Endothelial cell of umbilical vein (primary cell): ENCODE measurements around the gene MGME1. TPM values are rescaled to one million over a fixed set of nuclear protein-coding genes. Genes with fewer than 3 reads are reported as not detected.

Source experiments
- BruUV-seq: library from RNA; stranded (reverse); fragments of 400-500 nt; replicated peaks from 2 replicates; lab custom pipeline; 2021; lab: Mats Ljungman, UMichigan
- CTCF ChIA-PET: fragments of 300-600, 350-600 bp; sonication (Branson Sonifier 250); formaldehyde crosslinking; loops from one replicate; lab custom pipeline; 2021; ENCODE audit warnings: antibody characterized with exemption, inconsistent platforms; lab: Charles Lee
- POLR2A ChIA-PET: fragments of 300-600, 350-600 bp; sonication (Branson Sonifier 250); formaldehyde crosslinking; loops from one replicate; lab custom pipeline; 2021; ENCODE audit warnings: antibody characterized with exemption, inconsistent platforms; lab: Charles Lee
- DNase-seq: peaks from one replicate; pipeline ENCODE4 v3.0.0-alpha.2; 2011; ENCODE audit warnings: low read depth, low spot score
- FAIRE-seq: peaks from 2 replicates; lab custom pipeline; 2011; peaks lifted over from hg19 to GRCh38; lab: Jason Lieb, UNC
- H2AFZ ChIP-seq: 2 replicates; pipeline ENCODE4 v1.6.0; 2012; ENCODE audit warnings: low read depth, low read length, control low read depth, inconsistent platforms
- H3K27ac ChIP-seq: 2 replicates; pipeline ENCODE4 v1.5.1; 2011; ENCODE audit warnings: low read depth, mild to moderate bottlenecking, control low read depth, low read length, moderate library complexity; ENCODE audit not compliant: insufficient read depth
- H3K27me3 ChIP-seq, 2 experiments: 2 replicates each; pipeline versions ENCODE4 v1.6.0 to v1.6.1; 2011; ENCODE audit warnings: low read length in 2 of 2, mixed read lengths in 1 of 2; ENCODE audit not compliant: control insufficient read depth in 2 of 2, insufficient read depth in 2 of 2
- H3K36me3 ChIP-seq, 2 experiments: 2 replicates in 1 of 2; 3 replicates in 1 of 2; pipeline ENCODE4 v1.5.1; 2011; ENCODE audit warnings: low read length in 2 of 2, mild to moderate bottlenecking in 1 of 2, moderate library complexity in 1 of 2; ENCODE audit not compliant: control insufficient read depth in 2 of 2, insufficient read depth in 2 of 2; ENCODE audit errors: extremely low read depth in 1 of 2
- H3K4me1 ChIP-seq: 3 replicates; pipeline ENCODE4 v1.5.1; 2011; ENCODE audit warnings: mild to moderate bottlenecking, low read length; ENCODE audit not compliant: control insufficient read depth, insufficient read depth; ENCODE audit errors: extremely low read depth
- H3K4me2 ChIP-seq: 2 replicates; pipeline ENCODE4 v1.6.1; 2011; ENCODE audit warnings: low read length, control low read depth, mixed read lengths; ENCODE audit not compliant: insufficient read depth
- H3K4me3 ChIP-seq, 3 experiments: fragments of 200-600 bp in 1 of 3; sonication (generic), shearing (Covaris generic) in 1 of 3; replicated peaks in 1 of 3; 2 replicates each; pipeline ENCODE4 v1.5.1; 2011 to 2016; ENCODE audit warnings: control low read depth in 3 of 3, low read length in 3 of 3, mild to moderate bottlenecking in 2 of 3, inconsistent platforms in 1 of 3, low read depth in 1 of 3, moderate library complexity in 1 of 3; ENCODE audit not compliant: insufficient read depth in 1 of 3
- H3K79me2 ChIP-seq: 2 replicates; pipeline ENCODE4 v1.6.0; 2012; ENCODE audit warnings: low read length, inconsistent platforms; ENCODE audit not compliant: control insufficient read depth, insufficient read depth
- H3K9ac ChIP-seq: replicated peaks from 2 replicates; pipeline ENCODE3; 2011; ENCODE audit warnings: low read length, control low read depth; ENCODE audit not compliant: insufficient read depth; ENCODE audit errors: extremely low read depth
- H3K9me1 ChIP-seq: replicated peaks from 3 replicates; pipeline ENCODE4 v1.6.0; 2011; ENCODE audit warnings: mild to moderate bottlenecking, low read length; ENCODE audit not compliant: control insufficient read depth, insufficient read depth; ENCODE audit errors: extremely low read depth
- H3K9me3 ChIP-seq: replicated peaks from 2 replicates; pipeline ENCODE4 v1.5.1; 2012; ENCODE audit warnings: low read length, inconsistent platforms; ENCODE audit not compliant: control insufficient read depth, insufficient read depth
- H4K20me1 ChIP-seq: replicated peaks from 2 replicates; pipeline ENCODE3; 2011; ENCODE audit warnings: mild to moderate bottlenecking, low read length; ENCODE audit not compliant: control insufficient read depth, insufficient read depth; ENCODE audit errors: extremely low read depth
- CTCF ChIP-seq, 2 donors: IDR thresholded peaks; 1 replicate in 1 of 2; 2 replicates in 1 of 2; pipeline ENCODE4 v1.5.1; 2011; ENCODE audit warnings: low read length in 2 of 2, mild to moderate bottlenecking in 2 of 2, moderate library complexity in 2 of 2, control low read depth in 1 of 2, inconsistent platforms in 1 of 2, low read depth in 1 of 2; ENCODE audit not compliant: insufficient read depth in 1 of 2; ENCODE audit errors: extremely low read depth in 1 of 2
- EZH2 ChIP-seq: IDR thresholded peaks from 2 replicates; pipeline ENCODE4 v1.6.1; 2012; ENCODE audit warnings: borderline replicate concordance, low read depth, mild to moderate bottlenecking, moderate library complexity, low read length, inconsistent platforms; ENCODE audit not compliant: severe bottlenecking
- FOS ChIP-seq: IDR thresholded peaks from 2 replicates; pipeline ENCODE4 v1.6.1; 2011; ENCODE audit warnings: mild to moderate bottlenecking, low read length, moderate library complexity, borderline replicate concordance; ENCODE audit not compliant: insufficient read depth
- GATA2 ChIP-seq: IDR thresholded peaks from 2 replicates; pipeline ENCODE4 v1.7.0; 2011; ENCODE audit warnings: low read depth, mild to moderate bottlenecking, moderate library complexity, mixed read lengths, low read length; ENCODE audit not compliant: insufficient read length, insufficient read depth
- JUN ChIP-seq: IDR thresholded peaks from 2 replicates; pipeline ENCODE4 v1.6.1; 2011; ENCODE audit warnings: borderline replicate concordance, low read depth; ENCODE audit not compliant: insufficient read length, insufficient read depth
- MAX ChIP-seq: IDR thresholded peaks from 2 replicates; pipeline ENCODE4 v1.6.1; 2011; ENCODE audit not compliant: insufficient read depth, insufficient read length
- MYC ChIP-seq: IDR thresholded peaks from one replicate; pipeline ENCODE4 v1.6.1; 2011; ENCODE audit warnings: mild to moderate bottlenecking, low read depth, low read length
- POLR2A ChIP-seq: IDR thresholded peaks from 2 replicates; pipeline ENCODE4 v1.6.1; 2012; ENCODE audit warnings: low read depth, mild to moderate bottlenecking, control low read depth, low read length
- POLR2AphosphoS5 ChIP-seq: IDR thresholded peaks from 2 replicates; pipeline ENCODE4 v1.6.1; 2012; ENCODE audit warnings: low read depth, mild to moderate bottlenecking, control low read depth, low read length, moderate library complexity; ENCODE audit not compliant: insufficient read depth
- dilution Hi-C: fragments of 300-500 bp; cut with MboI; formaldehyde crosslinking; loops from one replicate; pipeline ENCODE4 v1.15.0; 2019; ENCODE audit warnings: low sequenced_read_pairs; ENCODE audit not compliant: extremely low pct_ligation_motif_present
- intact Hi-C: fragments of 100-400 bp; cut with micrococcal nuclease; formaldehyde crosslinking; loops from one replicate; pipeline ENCODE4 v1.10.0; 2022
- polyA plus RNA-seq, 4 experiments: library from polyadenylated mRNA; depleted of rRNA in 3 of 4; stranded (reverse) in 3 of 4; unstranded in 1 of 4; fragments of >200 nt; gene quantifications; 2 replicates each; pipeline versions ENCODE4 v1.2.1 to v1.2.3, GENCODE V29; 2011 to 2012; ENCODE audit warnings: missing spikeins in 1 of 4
- total RNA-seq: library from RNA; stranded (reverse); gene quantifications from 2 replicates; pipeline ENCODE4 v1.2.3, GENCODE V29; 2021

MGME1 gene
- total and polyA plus RNA-seq, 2 donors (not counting 3 experiments of a cell fraction or from before 2014, with no cell fraction given): 8.9 to 26.2 TPM

- no peak for FAIRE-seq
- CTCF ChIA-PET: no interaction called here
These were observed 65.2 kb downstream of the MGME1 start for GRCh38 chr20:18034039-18034438.

GRCh38 chr20:18039063-18039462 is 70.2 kb downstream of the MGME1 start:
- no peak overlapping the region for H3K27ac ChIP-seq
- TF ChIP-seq POLR2A (no peak), FOS (no peak), JUN (no peak), CTCF (IDR thresholded peaks at IDR 0.05; ENCODE audit: extremely low read depth in 1 of 2, insufficient read depth in 1 of 2, low read depth in 1 of 2, low read length in 2 of 2) (no peak), POLR2AphosphoS5 (no peak), MYC (no peak), GATA2 (no peak), EZH2 (no peak), MAX (no peak)
- DNase-seq (no peak), FAIRE-seq (no peak)
- H3K4me1 ChIP-seq: no peaks in the 10 kb centered on the region
- no peak overlapping the region for H3K4me3 ChIP-seq
- no peaks in the 10 kb centered on the region for H4K20me1 ChIP-seq
- CTCF ChIA-PET: no interaction called here
- no peaks in the 10 kb centered on the region for H3K79me2 ChIP-seq
- POLR2A ChIA-PET: no interaction called here
- dilution Hi-C loops (no loop called here), intact Hi-C loops (no loop called here)
- H3K9me3 ChIP-seq: no peaks in the 10 kb centered on the region
- no peak overlapping the region for H3K4me2 ChIP-seq
- no peaks in the 10 kb centered on the region for H3K9me1 ChIP-seq
- H3K27me3 ChIP-seq: peaks cover 0 to 4% of the 10 kb centered on the region in 2 experiments
- no TSS peak for BruUV-seq
- H2AFZ ChIP-seq: no peak overlapping the region
- H3K36me3 ChIP-seq: no peaks in the 10 kb centered on the region
- no peak overlapping the region for H3K9ac ChIP-seq

More at GRCh38 chr20:18034039-18034438, 65.2 kb downstream of the MGME1 start:
- dilution Hi-C loops: no loop called here
- intact Hi-C loops: no loop called here
- Histone ChIP-seq H3K9me1 (no peaks in the 10 kb centered on the region), H3K4me1 (no peaks in the 10 kb centered on the region), H4K20me1 (no peaks in the 10 kb centered on the region), H2AFZ (no peak overlapping the region), H3K4me3 (no peak overlapping the region), H3K79me2 (no peaks in the 10 kb centered on the region), H3K27ac (no peak overlapping the region), H3K9me3 (no peaks in the 10 kb centered on the region), H3K27me3 (peaks cover 0 to 2% of the 10 kb centered on the region in 2 experiments), H3K9ac (no peak overlapping the region), H3K4me2 (no peak overlapping the region), H3K36me3 (no peaks in the 10 kb centered on the region)
- TF ChIP-seq POLR2AphosphoS5: no peak
- no peak for TF ChIP-seq FOS
- POLR2A ChIA-PET: no interaction called here
- no peak for DNase-seq
- BruUV-seq: no TSS peak
